GM12878 (cell line): ENCODE data around the gene PKLR. TPM values are rescaled to one million over a fixed set of nuclear protein-coding genes. Genes with fewer than 3 reads are reported as not detected.

Source experiments
- ATAC-seq: fragments of 200-7000 bp; cut with Tn5 transposase; 3 replicates; pipeline ENCODE4 v1.9.1; 2020; ENCODE audit warnings: mild to moderate bottlenecking, moderate library complexity
- BruUV-seq: library from RNA; stranded (reverse); fragments of 400-500 nt; replicated peaks from 2 replicates; lab custom pipeline; 2021; lab: Mats Ljungman, UMichigan
- CTCF ChIA-PET: fragments of 300-600 bp; sonication (Branson Sonifier 250); formaldehyde crosslinking; extraction: SDS; loops from one replicate; lab custom pipeline; 2021; ENCODE audit warnings: inconsistent platforms; lab: Yijun Ruan, JAX
- POLR2A ChIA-PET: fragments of 350-600 bp; formaldehyde crosslinking; extraction: SDS; loops from one replicate; lab custom pipeline; 2021; ENCODE audit warnings: inconsistent platforms; lab: Charles Lee
- RAD21 ChIA-PET: fragments of 300-600 bp; sonication (Branson Sonifier 250); formaldehyde crosslinking; loops from one replicate; lab custom pipeline; 2023; ENCODE audit warnings: antibody characterized with exemption; ENCODE audit not compliant: unreplicated experiment; lab: Charles Lee
- SMC1A ChIA-PET: fragments of 300-600 bp; sonication (Branson Sonifier 250); formaldehyde crosslinking; loops from one replicate; lab custom pipeline; 2023; ENCODE audit not compliant: unreplicated experiment, uncharacterized antibody; lab: Charles Lee
- DNase-seq: peaks from one replicate; pipeline ENCODE4 v3.0.0-alpha.2; 2011; ENCODE audit warnings: low read depth, low spot score
- FAIRE-seq: peaks from 3 replicates; lab custom pipeline; 2011; peaks lifted over from hg19 to GRCh38; lab: Jason Lieb, UNC
- H2AFZ ChIP-seq: 2 replicates; pipeline ENCODE4 v1.6.0; 2011; ENCODE audit warnings: low read depth, low read length, control low read depth; ENCODE audit not compliant: control insufficient read depth
- H3K27ac ChIP-seq: 2 replicates; pipeline ENCODE4 v1.5.1; 2011; ENCODE audit warnings: control low read depth; ENCODE audit not compliant: control insufficient read depth, insufficient read depth
- H3K27me3 ChIP-seq, 2 experiments: replicated peaks in 1 of 2; 2 replicates each; pipeline versions ENCODE4 v1.6.0 to v1.6.1; 2011; ENCODE audit warnings: low read length in 1 of 2; ENCODE audit not compliant: control insufficient read depth in 2 of 2, insufficient read depth in 2 of 2
- H3K36me3 ChIP-seq, 2 experiments: 2 replicates each; pipeline ENCODE4 v1.5.1; 2011; ENCODE audit warnings: low read length in 1 of 2; ENCODE audit not compliant: control insufficient read depth in 2 of 2, insufficient read depth in 2 of 2
- H3K4me1 ChIP-seq: 2 replicates; pipeline ENCODE4 v1.6.1; 2011; ENCODE audit warnings: mild to moderate bottlenecking, low read length, moderate library complexity, mixed read lengths; ENCODE audit not compliant: control insufficient read depth, insufficient read depth
- H3K4me2 ChIP-seq: 2 replicates; pipeline ENCODE4 v1.6.0; 2011; ENCODE audit warnings: control low read depth; ENCODE audit not compliant: control insufficient read depth, insufficient read depth
- H3K4me3 ChIP-seq: fragments of 200-600 bp; sonication (generic); 2 replicates; pipeline ENCODE4 v1.5.1; 2016
- H3K79me2 ChIP-seq: 2 replicates; pipeline ENCODE4 v1.6.0; 2011; ENCODE audit warnings: low read length; ENCODE audit not compliant: control insufficient read depth, insufficient read depth
- H3K9ac ChIP-seq: 2 replicates; pipeline ENCODE4 v1.8.0; 2011; ENCODE audit warnings: low read length, control low read depth, mixed read lengths; ENCODE audit not compliant: control insufficient read depth, insufficient read depth
- H3K9me3 ChIP-seq: replicated peaks from 3 replicates; pipeline ENCODE4 v1.5.1; 2011; ENCODE audit warnings: mild to moderate bottlenecking, low read length; ENCODE audit not compliant: control insufficient read depth, insufficient read depth
- H4K20me1 ChIP-seq: 2 replicates; pipeline ENCODE4 v1.6.0; 2011; ENCODE audit not compliant: control insufficient read depth, insufficient read depth
- ATF7 ChIP-seq: fragments of 450-650 bp; IDR thresholded peaks from 2 replicates; pipeline ENCODE4 v1.6.1; 2016; ENCODE audit warnings: low read depth, mild to moderate bottlenecking
- E4F1 ChIP-seq: fragments of 450-650 bp; IDR thresholded peaks from 2 replicates; pipeline ENCODE4 v1.6.1; 2018; ENCODE audit warnings: borderline replicate concordance, mild to moderate bottlenecking; ENCODE audit not compliant: partially characterized antibody
- EP300 ChIP-seq, 2 experiments: fragments of 150-350 bp in 1 of 2; IDR thresholded peaks; 2 replicates each; pipeline ENCODE4 v1.6.1; 2011 to 2012; ENCODE audit warnings: low read depth in 2 of 2, low read length in 2 of 2, borderline replicate concordance in 1 of 2, improper control_type of control experiment in 1 of 2, inconsistent platforms in 1 of 2; ENCODE audit not compliant: control insufficient read depth in 1 of 2
- IRF4 ChIP-seq: IDR thresholded peaks from 2 replicates; pipeline ENCODE4 v1.6.1; 2011; ENCODE audit warnings: low read depth, low read length
- KAT2A ChIP-seq: conservative IDR thresholded peaks from 2 replicates; pipeline ENCODE4 v1.6.1; 2011; ENCODE audit warnings: low read depth, low read length; ENCODE audit not compliant: control insufficient read depth
- NFYB ChIP-seq: IDR thresholded peaks from 2 replicates; pipeline ENCODE4 v1.6.1; 2011; ENCODE audit warnings: low read depth, mild to moderate bottlenecking, low read length, improper control_type of control experiment, moderate library complexity; ENCODE audit not compliant: insufficient read depth
- USF1 ChIP-seq: IDR thresholded peaks from 2 replicates; pipeline ENCODE4 v1.6.1; 2011; ENCODE audit warnings: borderline replicate concordance, low read depth, mild to moderate bottlenecking, moderate library complexity, mixed read lengths, low read length; ENCODE audit not compliant: insufficient read depth; ENCODE audit errors: extremely low read length
- ZBTB40 ChIP-seq: fragments of 450-650 bp; IDR thresholded peaks from 2 replicates; pipeline ENCODE4 v1.6.1; 2016; ENCODE audit warnings: mild to moderate bottlenecking, moderate library complexity, borderline replicate concordance
- ZNF24 ChIP-seq: fragments of 450-650 bp; IDR thresholded peaks from 2 replicates; pipeline ENCODE4 v1.6.1; 2017; ENCODE audit warnings: antibody characterized with exemption, mild to moderate bottlenecking
- WGBS: methylation state at CpG from one replicate; pipeline ENCODE4 v1.1.6; 2016; ENCODE audit warnings: low lambda C conversion rate; ENCODE audit not compliant: insufficient replicate concordance, insufficient coverage; ENCODE audit errors: missing lambda C conversion rate; 5-methylcytosine and 5-hydroxymethylcytosine counted together
- in situ Hi-C: fragments of 300-500 bp; cut with MboI; formaldehyde crosslinking; loops from 9 replicates; pipeline ENCODE4 v1.14.3; 2018; ENCODE audit warnings: mixed read lengths
- intact Hi-C: fragments of 100-400 bp; cut with micrococcal nuclease; formaldehyde crosslinking; loops from one replicate; pipeline ENCODE4 v1.14.2; 2022; ENCODE audit not compliant: unreplicated experiment
- polyA plus RNA-seq, 11 experiments: library from polyadenylated mRNA; depleted of rRNA in 4 of 11; unstranded in 6 of 11; stranded (reverse) in 5 of 11; fragments of >200 nt; fragmentation: Nextera tagmentation in 4 of 11; fragmentation: Illumina TruSeq in 1 of 11; extraction: Ambion mirVana in 4 of 11; extraction: Trizol in 1 of 11; gene quantifications; 1 replicate in 1 of 11; 2 replicates in 10 of 11; pipeline versions ENCODE4 v1.2.1 to v1.2.3, GENCODE V29; 2011 to 2016; ENCODE audit warnings: inconsistent platforms in 2 of 11, missing spikeins in 2 of 11, low read depth in 1 of 11
- total RNA-seq, 4 experiments: library from RNA; depleted of rRNA in 3 of 4; stranded (reverse); fragments of >200 nt in 3 of 4; fragmentation: Illumina TruSeq in 1 of 4; extraction: Trizol in 1 of 4; gene quantifications; 2 replicates each; pipeline versions ENCODE4 v1.2.1 to v1.2.3, GENCODE V29; 2013 to 2021

Gene PKLR
- total and polyA plus RNA-seq, 10 of the 15 experiments (the other 5 are each of a cell fraction or from before 2014, with no cell fraction given), result 0.04 to 0.15 (median 0.08) TPM; not detected in 7

GRCh38 chr1:155295183-155295941, 5.9 kb downstream of the PKLR start:
- Histone ChIP-seq H3K4me2 (no peak overlapping the region), H3K27ac (no peak overlapping the region), H3K9ac (no peak overlapping the region), H3K4me1 (peaks cover 3% of the 10 kb centered on the region; the same call in 1 of the 2 replicates), H3K27me3 (no peaks in the 10 kb centered on the region; a peak in 1 of 4 replicates), H3K36me3 (no peaks in the 10 kb centered on the region), H3K79me2 (no peaks in the 10 kb centered on the region), H2AFZ (no peak overlapping the region), H3K4me3 (no peak overlapping the region), H4K20me1 (no peaks in the 10 kb centered on the region), H3K9me3 (no peaks in the 10 kb centered on the region)
- no peak for TF ChIP-seq ZNF24
- no peak for TF ChIP-seq KAT2A
- TF ChIP-seq USF1, result no peak
- no peak for TF ChIP-seq ATF7
- no peak for TF ChIP-seq ZBTB40
- no peak for TF ChIP-seq IRF4
- no peak for TF ChIP-seq E4F1
- no peak for TF ChIP-seq EP300 (IDR thresholded peaks at IDR 0.05; ENCODE audit: borderline replicate concordance in 1 of 2, control insufficient read depth in 1 of 2, low read depth in 2 of 2, low read length in 2 of 2)
- TF ChIP-seq NFYB, result no peak
- intact Hi-C loops, result no loop called here
- ChIA-PET SMC1A (no interaction called here), CTCF (no interaction called here), RAD21 (no interaction called here), POLR2A (no interaction called here)
- in situ Hi-C loops, result no loop called here
- FAIRE-seq, result no peak
- BruUV-seq, result no TSS peak
- ATAC-seq, result no peak
- WGBS, result 72% methylated on average over 47 of the region's 47 CpGs
- no peak for DNase-seq
